ENCODE results near the gene PTPRU. TPM values are rescaled to one million over a fixed set of nuclear protein-coding genes. Genes with fewer than 3 reads are reported as not detected.

The PTPRU gene
- total RNA-seq, 1 experiment from 2014 or later = 45.5 TPM

DNA sequence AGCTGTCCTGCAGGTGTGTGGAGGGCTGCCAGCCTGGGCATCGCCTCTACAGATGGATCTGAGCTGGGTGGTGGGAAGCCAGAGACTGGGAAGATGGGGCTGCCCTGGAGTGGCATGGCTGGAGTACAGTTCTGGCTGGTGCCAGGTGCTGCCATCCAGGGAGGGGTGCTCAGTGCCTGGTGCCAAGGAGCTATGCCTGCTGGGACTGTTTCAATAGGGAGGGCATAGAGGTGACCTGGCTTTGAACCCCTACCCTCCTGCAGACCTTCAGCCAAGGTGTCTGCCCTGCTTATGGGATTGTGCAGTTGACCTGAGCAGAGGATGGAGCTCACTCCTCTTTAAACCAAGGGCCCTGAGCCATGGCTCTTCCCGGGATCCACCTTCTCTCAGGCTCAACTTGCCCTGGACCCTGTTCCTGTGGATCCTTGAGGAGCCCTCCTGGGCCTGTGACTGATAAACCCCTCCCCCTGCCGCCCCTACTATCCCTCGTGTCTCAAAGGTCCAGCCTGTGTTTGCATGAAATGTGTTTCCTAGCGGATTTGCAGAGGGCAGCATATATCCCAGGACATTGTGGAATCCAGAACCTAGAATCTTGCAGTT lies 48.7 kb downstream of the PTPRU start:
- H3K56ac ChIP-seq (ENCODE audit: insufficient read length, low read depth, low read length) = no peak overlapping the region
- no peak overlapping the region for H2BK12ac ChIP-seq (ENCODE audit: insufficient read length, low read depth, low read length)
- H2BK15ac ChIP-seq (ENCODE audit: low read depth, low read length) = no peak overlapping the region
- H3K27ac ChIP-seq (ENCODE audit: insufficient read length, low read depth, low read length) = no peak overlapping the region
- 0 out of 7 replicates have a peak overlapping the region, but pooled peaks of 1 of the 3 experiments have one; percentile 73 for H3K27ac Mint-ChIP-seq
- H2AK5ac ChIP-seq (ENCODE audit: insufficient read length, low read length) = no peak overlapping the region
- H2AFZ ChIP-seq (ENCODE audit: low read length) = no peak overlapping the region
- peaks cover 23 to 34% of the 10 kb centered on the region in 2 experiments for H3K4me1 Mint-ChIP-seq
- no peaks in the 10 kb centered on the region for H3K79me1 ChIP-seq (ENCODE audit: insufficient read depth, low read depth, low read length, poor library complexity, severe bottlenecking)
- no peak overlapping the region for H3K4ac ChIP-seq (ENCODE audit: low read depth, low read length)
- no peak overlapping the region for H2BK120ac ChIP-seq (ENCODE audit: low read depth, low read length, poor library complexity, severe bottlenecking)
- no peak overlapping the region for H2BK5ac ChIP-seq (ENCODE audit: insufficient read length, low read length)
- H3K36me3 Mint-ChIP-seq (ENCODE audit: insufficient read depth in 1 of 3, low read depth in 3 of 3) = peaks cover 2 to 20% (median 7%) of the 10 kb centered on the region in 3 experiments; a peak in 5 of 7 replicates
- H3T11ph ChIP-seq (ENCODE audit: low read length) = no peak overlapping the region
- H3K23ac ChIP-seq (ENCODE audit: insufficient read length, low read depth, low read length) = no peak overlapping the region
- H4K91ac ChIP-seq (ENCODE audit: insufficient read length, low read depth, low read length) = no peak overlapping the region
- peaks cover 2% of the 10 kb centered on the region for H3K23me2 ChIP-seq (ENCODE audit: insufficient read length, low read depth, low read length, poor library complexity, severe bottlenecking)
- H3K4me2 ChIP-seq (ENCODE audit: insufficient read depth, insufficient read length, low read length) = no peak overlapping the region
- H3K9me3 ChIP-seq (ENCODE audit: control insufficient read depth, low read depth, low read length) = no peaks in the 10 kb centered on the region
- no peak overlapping the region for H4K5ac ChIP-seq (ENCODE audit: insufficient read length, low read depth, low read length)
- no peak overlapping the region for H3K14ac ChIP-seq (ENCODE audit: insufficient read depth, low read length)
- no peaks in the 10 kb centered on the region; the same call in 1 of the 2 replicates for H3K4me1 ChIP-seq (ENCODE audit: insufficient read depth, low read length)
- TF ChIP-seq, protein P1, sequence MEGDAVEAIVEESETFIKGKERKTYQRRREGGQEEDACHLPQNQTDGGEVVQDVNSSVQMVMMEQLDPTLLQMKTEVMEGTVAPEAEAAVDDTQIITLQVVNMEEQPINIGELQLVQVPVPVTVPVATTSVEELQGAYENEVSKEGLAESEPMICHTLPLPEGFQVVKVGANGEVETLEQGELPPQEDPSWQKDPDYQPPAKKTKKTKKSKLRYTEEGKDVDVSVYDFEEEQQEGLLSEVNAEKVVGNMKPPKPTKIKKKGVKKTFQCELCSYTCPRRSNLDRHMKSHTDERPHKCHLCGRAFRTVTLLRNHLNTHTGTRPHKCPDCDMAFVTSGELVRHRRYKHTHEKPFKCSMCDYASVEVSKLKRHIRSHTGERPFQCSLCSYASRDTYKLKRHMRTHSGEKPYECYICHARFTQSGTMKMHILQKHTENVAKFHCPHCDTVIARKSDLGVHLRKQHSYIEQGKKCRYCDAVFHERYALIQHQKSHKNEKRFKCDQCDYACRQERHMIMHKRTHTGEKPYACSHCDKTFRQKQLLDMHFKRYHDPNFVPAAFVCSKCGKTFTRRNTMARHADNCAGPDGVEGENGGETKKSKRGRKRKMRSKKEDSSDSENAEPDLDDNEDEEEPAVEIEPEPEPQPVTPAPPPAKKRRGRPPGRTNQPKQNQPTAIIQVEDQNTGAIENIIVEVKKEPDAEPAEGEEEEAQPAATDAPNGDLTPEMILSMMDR (conservative IDR thresholded peaks at IDR 0.05) = no peak
- H3K9me3 Mint-ChIP-seq = no peaks in the 10 kb centered on the region
- no peaks in the 10 kb centered on the region for H4K20me1 ChIP-seq (ENCODE audit: control insufficient read depth, insufficient read depth, insufficient read length)
- H3K18ac ChIP-seq (ENCODE audit: insufficient read length, low read depth, low read length) = no peak overlapping the region
- no peaks in the 10 kb centered on the region for H3K27me3 Mint-ChIP-seq (ENCODE audit: low read depth)
- H3K79me2 ChIP-seq (ENCODE audit: insufficient read depth, low read length) = no peaks in the 10 kb centered on the region
- no CpG with 5 or more reads among the region's 5 CpGs for WGBS (ENCODE audit: extremely low coverage, insufficient read length, low lambda C conversion rate)
- DNase-seq = no peak
- no peak overlapping the region for H2BK20ac ChIP-seq (ENCODE audit: low read depth, low read length, poor library complexity, severe bottlenecking)
- no peak overlapping the region for H4K8ac ChIP-seq (replicated peaks; ENCODE audit: insufficient read length, low read depth, low read length)
- no peaks in the 10 kb centered on the region for H3K27me3 ChIP-seq (ENCODE audit: insufficient read depth, low read length)
- H3K4me3 Mint-ChIP-seq = no peak overlapping the region
- H3K9ac ChIP-seq (ENCODE audit: extremely low read depth, insufficient read length, low read length) = no peak overlapping the region

Data from H9 (cell line).